PC-3 (cell line): ENCODE data around the gene TRIAP1.
A peak's percentile ranks its signal among the peaks of the same experiment; 100 is the strongest.

Experiments used
- CTCF ChIP-seq: fragments of 300-600 bp; sonication (generic); conservative IDR thresholded peaks from 2 replicates; pipeline ENCODE4 v1.5.1; 2017; ENCODE audit warnings: antibody characterized with exemption, low read depth, mild to moderate bottlenecking, low read length
- EZH2 ChIP-seq: fragments of 300-600 bp; sonication (generic); IDR thresholded peaks from one replicate; pipeline ENCODE4 v1.6.1; 2017; ENCODE audit warnings: antibody characterized with exemption, mild to moderate bottlenecking, low read length; ENCODE audit not compliant: unreplicated experiment

DNA sequence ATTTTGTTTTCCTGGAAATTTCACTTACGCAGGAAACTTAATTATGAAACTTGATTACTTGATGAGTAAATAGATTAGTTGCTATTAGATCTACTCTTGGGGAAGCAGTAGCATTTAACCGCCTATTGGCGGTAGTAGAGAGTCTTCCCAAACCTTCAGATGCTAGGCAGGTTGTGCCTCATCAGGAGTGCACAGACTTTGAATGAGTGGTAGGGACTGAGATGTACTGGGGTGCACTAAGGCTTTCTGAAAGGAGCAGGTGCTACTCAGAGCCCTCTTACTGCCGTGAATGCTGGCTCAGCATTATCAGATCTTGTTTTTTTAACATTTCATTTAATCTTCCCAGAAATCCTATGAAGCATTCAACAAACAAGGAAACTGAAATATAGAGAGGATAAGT, 7.8 kb upstream of the TRIAP1 start:
- TF ChIP-seq CTCF (peak; percentile 90), EZH2 (no peak)
